Stimulated activated CD4-positive, alpha-beta T cell treated with anti-CD3 and anti-CD28 coated beads, Interleukin-1b, Interleukin-23, amount 100 ng/mL, for 4 hours (primary cell): ENCODE data around the gene EGFLAM.

ENCODE experiments used
- DNase-seq, 2 donors: peaks; one replicate each; pipeline ENCODE4 v3.0.0-alpha.2; 2020; ENCODE audit warnings: low read depth in 2 of 2

The EGFLAM gene

DNA sequence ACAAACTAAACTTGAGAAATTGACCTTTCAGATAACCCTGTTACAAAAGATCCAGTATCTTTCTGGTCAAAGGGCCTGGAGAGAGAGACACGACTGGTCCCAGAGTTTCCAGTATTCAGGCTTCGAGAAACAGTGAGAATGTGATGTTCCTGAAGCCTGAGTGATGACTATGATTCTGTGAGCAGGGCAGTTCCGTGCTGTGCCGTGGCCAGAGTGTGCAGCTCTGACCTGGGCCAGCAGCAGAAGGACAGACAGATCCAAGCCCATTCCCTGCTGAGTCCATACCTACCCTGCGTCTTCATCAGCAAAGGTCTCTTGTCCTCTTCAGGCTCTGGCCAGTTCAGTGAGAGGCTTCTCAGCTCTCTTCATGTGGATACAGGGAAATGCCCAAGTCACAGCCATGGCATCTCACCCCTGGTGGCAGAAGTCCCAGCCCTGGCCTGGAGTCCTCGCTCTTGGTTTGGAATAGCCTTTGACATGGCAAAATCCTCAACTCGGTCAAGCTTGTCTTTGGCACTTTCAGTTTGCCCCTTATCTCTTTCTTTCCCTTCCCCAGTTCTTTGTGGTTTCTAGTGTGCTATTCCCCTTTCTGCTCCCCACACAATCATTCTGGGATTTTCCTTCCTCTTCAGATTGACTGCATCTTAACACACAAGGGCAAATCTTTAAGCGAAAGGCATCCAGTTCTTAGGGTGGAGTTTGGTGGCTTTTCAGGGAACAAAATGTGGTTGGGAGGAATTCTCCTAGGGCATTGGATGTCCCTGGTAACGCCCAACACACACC, 190.4 kb downstream of the EGFLAM start:
- no peak for DNase-seq

GRCh38 chr5:38450627-38451026, 192.3 kb downstream of the EGFLAM start:
- no peak for DNase-seq

DNA sequence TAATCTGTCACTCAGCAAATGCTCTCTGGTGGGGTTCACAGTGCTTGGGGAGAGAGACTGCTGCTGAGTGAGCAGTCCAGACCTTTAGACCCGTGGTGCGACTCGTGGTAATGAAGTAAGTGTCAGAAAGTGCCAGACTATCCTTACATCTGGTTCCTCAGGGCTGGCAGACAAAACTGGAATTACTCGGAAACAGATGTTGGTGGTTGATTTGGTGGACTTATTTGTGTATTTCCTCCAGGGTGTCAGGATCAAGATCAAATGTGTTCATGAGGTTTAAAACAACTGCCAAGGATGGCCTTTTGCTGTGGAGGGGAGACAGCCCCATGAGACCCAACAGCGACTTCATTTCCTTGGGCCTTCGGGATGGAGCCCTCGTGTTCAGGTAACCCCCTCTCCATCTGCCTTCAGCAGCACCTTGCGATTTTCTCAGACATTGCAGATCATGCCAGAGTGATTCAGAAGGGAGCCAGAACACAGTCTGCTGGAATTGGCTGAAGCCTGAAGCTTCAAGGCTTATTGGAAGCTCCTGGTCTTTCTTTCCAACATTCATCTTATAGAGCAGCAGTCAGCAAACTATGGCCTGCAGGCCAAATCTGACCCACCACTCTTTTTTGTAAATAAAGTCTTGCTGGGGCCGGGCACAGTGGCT, 192.8 kb downstream of the EGFLAM start:
- no peak for DNase-seq

- no peak for DNase-seq
Measured at GRCh38 chr5:38452201-38452600, 193.8 kb downstream of the EGFLAM start.

GRCh38 chr5:38453506-38453905, 195.1 kb downstream of the EGFLAM start:
- peak in 1 of 2 donors; percentile 16 for DNase-seq

- DNase-seq: no peak
Measured at GRCh38 chr5:38453921-38454320, 195.6 kb downstream of the EGFLAM start.

GRCh38 chr5:38455796-38456330, 197.5 kb downstream of the EGFLAM start:
- DNase-seq: no peak

DNA sequence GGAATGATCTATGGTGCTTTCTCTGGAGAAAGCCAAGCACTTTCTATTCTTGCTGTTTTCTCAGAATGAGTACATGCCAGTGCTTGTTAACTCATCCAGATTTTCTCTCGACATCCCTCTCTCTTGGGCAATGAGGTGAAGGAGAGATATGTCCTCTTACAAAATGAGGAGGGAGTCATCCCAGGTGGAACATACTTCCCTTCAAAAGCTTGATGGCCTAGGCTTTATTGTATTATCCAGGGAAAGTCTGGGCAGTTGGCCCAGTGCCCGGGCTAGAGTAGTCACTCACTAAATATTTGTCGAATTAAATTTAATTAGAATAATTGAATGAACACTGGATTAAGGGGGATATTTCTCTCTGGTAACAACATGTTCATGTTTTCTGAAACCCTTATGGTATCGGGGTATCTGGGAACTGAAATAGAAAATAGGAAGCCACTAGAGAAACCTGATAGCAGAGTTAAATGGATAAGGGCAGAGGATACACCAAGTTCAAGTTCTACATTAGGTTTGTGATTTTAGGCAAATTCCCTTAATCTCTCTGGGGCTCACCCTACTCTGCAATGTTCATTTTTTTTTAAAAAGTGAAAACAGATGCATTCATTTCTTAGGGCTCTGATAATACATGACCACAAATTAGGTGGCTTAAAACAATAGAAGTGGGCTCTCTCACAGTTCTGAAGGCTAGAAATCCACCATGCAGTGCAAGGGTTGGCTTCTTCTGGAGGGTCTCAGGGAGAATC, 198.5 kb downstream of the EGFLAM start:
- DNase-seq: no peak

GRCh38 chr5:38458174-38458573, 199.8 kb downstream of the EGFLAM start:
- no peak for DNase-seq

DNA sequence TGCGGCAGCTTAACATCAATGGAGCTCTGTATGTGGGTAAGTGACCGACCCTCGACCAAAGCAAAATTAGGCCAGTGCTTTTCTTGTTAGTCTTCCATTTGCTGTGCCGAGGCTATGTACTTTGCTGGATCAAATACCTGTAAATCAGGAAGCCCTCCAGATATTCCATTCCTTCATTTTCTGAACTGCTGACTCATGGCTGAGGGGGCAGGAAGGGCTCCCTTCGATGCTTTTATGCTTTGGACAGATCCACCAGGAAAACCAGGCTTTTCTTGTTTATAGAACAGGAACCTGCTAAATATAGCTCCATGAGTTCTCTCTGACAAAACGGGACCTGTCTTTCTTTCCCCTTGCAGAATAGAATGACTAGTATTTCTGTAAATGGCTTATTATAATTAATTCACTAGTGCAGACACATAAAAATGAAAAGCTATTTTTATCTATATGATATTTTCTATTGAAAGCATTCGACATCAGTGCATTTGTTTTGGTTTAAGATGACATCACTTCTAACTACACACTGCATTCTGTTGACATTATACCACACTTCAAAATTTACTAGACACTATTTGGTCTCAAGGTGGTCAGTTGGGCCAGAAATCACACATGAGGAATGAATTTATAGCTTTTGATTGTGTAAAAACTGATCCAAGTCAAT, 204.7 kb downstream of the EGFLAM start:
- no peak for DNase-seq

DNA sequence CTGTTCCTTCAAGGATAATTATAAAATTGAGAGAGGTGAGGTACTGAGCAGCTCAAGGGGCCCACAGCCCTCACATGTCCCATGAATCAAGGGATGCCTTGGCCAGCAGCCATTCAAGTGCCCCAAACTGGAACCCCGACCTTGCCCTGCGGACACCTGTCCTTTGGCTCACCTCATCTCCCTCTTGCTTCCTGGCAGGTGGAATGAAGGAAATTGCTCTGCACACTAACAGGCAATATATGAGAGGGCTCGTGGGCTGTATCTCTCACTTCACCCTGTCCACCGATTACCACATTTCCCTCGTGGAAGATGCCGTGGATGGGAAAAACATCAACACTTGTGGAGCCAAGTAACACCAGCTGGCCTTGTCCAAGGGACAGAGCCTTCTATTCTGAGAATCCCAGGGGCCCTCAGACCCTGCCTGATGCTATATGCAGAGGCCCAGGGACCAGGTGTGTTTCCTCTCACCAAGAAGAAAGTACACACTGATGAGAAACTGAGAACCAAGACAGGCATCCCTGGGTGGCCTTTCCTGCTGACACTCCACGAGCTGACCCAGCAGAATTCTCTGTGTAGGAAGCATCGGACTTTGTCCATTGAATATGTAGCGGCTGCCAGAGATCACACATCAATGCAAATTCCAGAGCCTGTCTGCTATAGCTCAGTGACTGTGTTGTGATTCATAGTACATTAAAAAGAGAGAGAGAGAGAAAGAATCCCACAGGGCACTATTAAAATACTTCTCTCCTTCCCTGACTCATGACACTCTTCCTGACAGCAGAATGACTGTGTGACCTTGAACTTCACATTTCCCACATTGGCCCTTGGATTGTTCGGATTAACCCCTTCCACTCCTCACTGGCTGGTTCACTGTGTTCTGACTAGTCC, 205.5 kb downstream of the EGFLAM start:
- DNase-seq: no peak

GRCh38 chr5:38465061-38465460, 206.7 kb downstream of the EGFLAM start:
- DNase-seq: no peak

DNA sequence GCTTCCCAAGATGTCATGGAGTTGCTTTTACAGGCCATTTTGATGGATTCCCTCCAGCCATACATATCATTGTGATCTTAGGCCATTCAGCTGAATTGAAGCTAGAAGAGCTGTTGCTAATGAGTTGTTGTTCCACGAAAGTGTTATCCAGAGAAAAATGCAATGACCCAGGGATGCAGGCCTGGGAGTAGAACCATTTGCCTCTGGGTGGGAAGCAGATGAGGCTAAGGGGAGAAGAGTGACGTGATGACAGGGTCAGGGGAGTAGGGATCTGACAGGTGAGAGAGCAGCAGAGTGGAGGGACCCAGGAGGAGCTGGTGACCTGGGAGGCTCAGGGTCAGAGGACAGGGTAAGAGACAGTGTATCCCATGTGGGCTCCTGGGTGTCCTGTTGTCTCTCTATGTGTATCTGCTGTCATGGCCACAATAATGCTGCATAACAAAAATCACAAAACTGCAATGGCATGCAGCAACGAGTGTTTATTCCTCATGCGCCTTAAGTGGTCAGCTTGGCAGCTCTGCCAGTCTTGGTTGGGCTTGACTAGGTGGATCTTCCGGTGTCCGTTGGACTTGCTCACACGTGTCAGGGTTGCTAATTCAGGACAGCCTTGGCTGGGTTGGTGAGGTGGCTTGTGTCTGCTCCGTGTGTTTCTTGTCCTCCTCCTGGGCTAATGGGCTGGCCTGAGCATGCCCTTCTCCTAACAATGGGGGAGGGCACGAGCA, 207.5 kb downstream of the EGFLAM start:
- DNase-seq: no peak

DNA sequence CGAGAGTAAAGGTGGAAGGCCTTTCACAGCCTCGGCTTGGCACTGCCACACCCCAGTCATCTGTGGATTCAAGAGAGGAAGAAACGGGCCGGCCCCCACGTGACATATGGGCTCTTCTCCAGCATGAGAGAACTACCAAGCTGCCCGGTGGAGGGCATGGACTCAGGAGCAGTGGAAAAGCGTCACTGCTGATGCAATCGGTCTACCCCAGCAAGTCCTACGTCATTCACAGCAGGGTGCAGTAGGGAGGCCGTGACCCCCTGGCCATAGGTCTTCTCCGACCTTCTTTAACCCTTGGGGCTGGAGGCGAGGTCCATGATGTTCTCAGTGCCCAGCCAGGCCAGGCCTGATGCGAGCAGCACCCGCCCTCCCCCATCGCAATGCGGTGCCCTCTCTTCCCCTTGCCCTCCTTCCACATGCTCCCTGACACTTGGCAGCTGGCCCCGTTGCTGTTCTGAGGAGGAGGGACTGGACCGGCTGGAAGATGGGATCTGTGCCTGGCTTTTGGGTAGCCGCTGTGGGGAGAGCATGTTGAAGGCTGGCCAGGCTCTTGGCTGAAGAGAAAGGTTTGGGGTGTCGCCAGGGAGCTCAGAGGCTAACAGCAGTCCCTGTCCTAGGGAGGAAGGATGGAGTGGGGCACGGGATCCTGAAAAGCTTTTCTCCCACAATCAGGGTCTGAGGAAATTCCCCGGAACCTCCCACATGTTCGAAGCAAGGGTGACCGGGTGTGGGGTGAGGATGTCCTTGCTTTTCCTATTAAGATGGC, 208.2 kb downstream of the EGFLAM start:
- DNase-seq: no peak

- no peak for DNase-seq
Measured at GRCh38 chr5:38467353-38468040, 209.1 kb downstream of the EGFLAM start.

GRCh38 chr5:38468202-38468673, 209.9 kb downstream of the EGFLAM start:
- no peak for DNase-seq

GRCh38 chr5:38468978-38469706, 210.8 kb downstream of the EGFLAM start:
- no peak for DNase-seq

DNA sequence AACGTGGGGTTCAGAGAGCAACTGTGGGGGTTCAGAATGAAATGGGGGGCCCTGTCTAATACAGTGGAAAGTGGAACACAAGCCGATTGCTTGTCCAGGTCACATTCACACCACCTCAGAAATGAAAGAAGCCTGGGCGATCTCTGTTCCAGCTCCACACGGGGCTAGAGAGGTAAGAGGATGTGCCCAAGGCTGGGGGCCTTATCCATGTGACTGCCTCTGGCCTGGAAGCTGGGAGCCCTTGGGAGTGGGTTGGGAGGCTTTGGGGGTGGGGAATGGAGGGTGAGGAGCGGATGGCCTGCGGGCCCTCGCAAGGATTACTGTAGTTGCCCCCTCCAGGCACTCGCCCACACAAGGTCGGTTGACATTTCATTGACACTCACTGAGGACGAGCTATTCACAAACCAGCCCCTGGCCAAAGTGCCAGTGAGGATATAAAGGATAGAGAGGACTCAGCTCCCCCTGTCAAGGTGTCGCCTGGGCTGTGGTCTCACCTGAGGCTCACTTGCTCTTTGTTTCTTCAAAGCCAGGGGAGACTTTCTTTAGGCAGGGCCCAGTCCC, 211.4 kb downstream of the EGFLAM start:
- no peak for DNase-seq
